Occipital lobe (tissue), 2 donors: ENCODE data around the gene RNU1-3. TPM values are rescaled to one million over a fixed set of nuclear protein-coding genes. Genes with fewer than 3 reads are reported as not detected.
"Not testable (repeated sequence)": the region's sequence is repeated elsewhere in the genome, so short reads cannot be mapped to it uniquely, and the experiment has no call there.

Experiments
- DNase-seq: peaks from one replicate; lab custom pipeline; 2025; lab: John Stamatoyannopoulos, UW
- total RNA-seq: library from RNA; depleted of rRNA; stranded (reverse); fragments of >200 nt; gene quantifications from one replicate; pipeline ENCODE4 v1.2.3, GENCODE V29; 2014

The RNU1-3 gene
- total RNA-seq = under 0.01 TPM

GRCh38 chr1:16666502-16667413, at the start of gene RNU1-3:
TSS of gene RNU1-3 (minus strand) at chr1:16666948.
- DNase-seq = not testable (repeated sequence)

DNA sequence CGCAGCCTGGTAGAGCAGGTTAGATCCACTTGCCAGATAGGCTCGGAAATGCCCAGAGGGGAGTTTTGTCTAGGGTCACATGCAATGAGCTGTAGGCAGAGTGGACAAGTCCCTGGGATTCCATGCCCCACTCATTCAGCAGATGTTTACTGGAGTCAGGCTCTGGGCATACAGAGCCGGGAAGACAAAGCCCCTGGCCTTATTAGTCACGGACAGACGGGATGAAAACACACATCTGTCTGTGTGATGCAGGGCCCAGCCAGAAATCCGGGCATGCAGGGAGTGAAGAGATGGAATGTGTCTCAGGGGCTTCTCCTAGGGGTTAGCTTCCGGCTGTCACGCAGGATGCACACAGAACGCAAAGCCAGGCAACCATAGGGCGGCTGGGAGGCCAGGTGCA, 46.7 kb upstream of the RNU1-3 start:
- not testable (repeated sequence) for DNase-seq

- DNase-seq = not testable (repeated sequence)
Measured at GRCh38 chr1:16712984-16713383, 46.2 kb upstream of the RNU1-3 start.

DNA sequence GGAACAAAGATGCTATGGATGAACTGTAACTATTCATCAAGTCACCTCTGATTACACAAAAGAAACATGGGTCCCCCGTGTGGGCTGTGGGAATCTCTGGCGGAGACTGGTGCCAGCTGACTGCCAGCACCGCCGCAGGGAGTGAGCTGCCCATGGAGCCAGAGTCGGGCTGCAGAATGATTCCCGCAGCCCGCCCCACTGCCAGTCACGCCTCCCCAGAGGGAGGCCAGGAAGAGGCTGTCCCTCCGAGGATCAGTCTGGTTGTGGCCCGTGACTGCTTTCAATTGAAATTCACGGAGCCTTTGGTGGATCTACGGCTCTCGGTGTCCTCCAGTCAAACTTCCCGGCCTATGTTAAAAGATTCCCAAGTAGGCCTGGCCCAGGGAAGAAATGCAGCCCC, 45.8 kb upstream of the RNU1-3 start:
- not testable (repeated sequence) for DNase-seq

DNA sequence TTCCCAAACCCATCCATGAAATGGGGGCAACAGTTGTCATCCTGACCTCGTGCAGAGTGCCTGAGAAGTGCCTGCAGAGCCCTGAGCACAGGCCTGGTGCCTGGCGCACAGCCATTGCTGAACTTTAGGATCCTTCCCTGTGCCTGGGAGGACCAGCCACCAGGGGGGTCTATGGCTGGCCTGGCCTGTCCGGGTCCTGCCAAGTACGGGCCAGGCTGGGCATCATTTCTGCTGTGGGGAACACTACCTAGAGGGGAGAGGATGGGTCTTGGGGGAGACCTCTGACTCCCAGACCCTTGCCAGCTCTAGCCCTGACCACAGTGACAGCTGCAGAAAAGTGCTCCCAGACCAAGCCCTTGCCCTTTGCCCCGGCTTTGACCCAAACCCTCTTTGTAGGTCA, 45.4 kb upstream of the RNU1-3 start:
- not testable (repeated sequence) for DNase-seq

DNA sequence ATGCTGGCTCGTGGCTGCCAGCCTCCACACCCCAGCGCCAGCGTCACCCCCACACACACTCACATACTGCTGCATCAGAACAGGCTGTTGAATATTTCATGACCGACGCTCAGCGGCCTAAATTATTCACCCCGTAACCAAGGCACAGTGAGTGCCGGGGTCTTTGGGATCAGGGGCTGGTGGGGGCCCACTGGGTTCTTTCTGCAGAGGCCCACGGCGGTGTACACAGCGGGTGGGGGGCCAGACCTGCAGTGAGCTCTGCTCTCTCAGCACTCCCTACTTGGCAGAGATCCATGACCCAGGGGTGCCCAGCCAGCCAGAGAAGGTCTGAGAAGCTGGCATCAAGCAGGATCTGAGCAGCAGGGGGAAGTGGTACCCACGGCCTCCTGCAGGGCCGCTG, 43.9 kb upstream of the RNU1-3 start:
- not testable (repeated sequence) for DNase-seq

- not testable (repeated sequence) for DNase-seq
Measured at GRCh38 chr1:16709659-16710087, 42.9 kb upstream of the RNU1-3 start.

- not testable (repeated sequence) for DNase-seq
Measured at GRCh38 chr1:16708704-16709103, 42.0 kb upstream of the RNU1-3 start.

- DNase-seq = not testable (repeated sequence)
Measured at GRCh38 chr1:16707130-16708093, 40.7 kb upstream of the RNU1-3 start.

DNA sequence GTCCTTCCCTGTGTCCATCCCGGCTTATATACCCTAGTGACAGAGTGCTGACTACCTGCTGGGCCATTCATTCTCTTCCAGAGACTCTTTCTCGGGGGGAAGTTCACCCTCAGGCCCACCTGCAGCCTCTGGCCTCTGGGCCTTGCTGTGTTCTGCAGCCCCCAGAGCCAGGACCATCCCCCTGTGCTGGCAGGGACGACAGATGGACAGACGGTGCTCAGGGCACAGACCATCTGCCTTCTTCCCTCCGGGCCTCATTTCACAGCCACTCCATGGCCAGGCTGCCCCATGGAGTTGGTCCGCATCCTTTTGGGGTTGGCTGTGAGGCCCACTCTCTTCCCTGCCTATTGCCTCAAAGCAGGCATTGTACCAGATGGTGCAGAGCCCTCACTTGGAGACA, 39.6 kb upstream of the RNU1-3 start:
- DNase-seq = not testable (repeated sequence)

DNA sequence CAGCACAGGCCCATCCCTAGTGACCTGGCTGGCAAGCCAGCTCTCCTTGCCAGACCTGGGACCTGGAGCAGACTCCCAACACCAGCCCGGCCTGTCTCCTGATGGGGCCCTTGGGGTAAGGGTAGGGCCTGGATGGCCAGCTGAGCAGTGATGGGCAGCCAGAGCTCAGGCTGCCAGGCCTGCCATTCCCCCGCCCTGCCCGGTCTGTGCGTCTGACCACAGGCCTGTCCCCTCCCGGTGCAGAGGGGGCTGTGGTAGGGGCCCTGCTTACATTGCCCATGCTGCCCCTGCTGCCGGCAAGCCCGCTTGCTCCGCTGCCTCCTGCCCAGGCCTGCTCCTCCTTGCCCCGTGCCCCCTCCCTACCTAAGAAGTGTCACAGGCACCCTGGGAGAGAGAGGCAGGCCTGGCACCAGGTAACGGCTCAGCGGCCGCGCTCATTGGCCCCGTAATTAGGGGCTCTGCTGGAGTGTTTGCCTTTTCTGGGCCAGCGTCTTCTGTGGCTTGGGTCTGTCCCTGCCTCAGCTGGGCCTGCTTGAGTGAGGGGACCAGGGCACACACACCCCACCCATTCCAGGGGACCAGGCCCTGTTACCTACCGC, 37.9 kb upstream of the RNU1-3 start:
- not testable (repeated sequence) for DNase-seq

- DNase-seq = not testable (repeated sequence)
Measured at GRCh38 chr1:16704076-16704475, 37.3 kb upstream of the RNU1-3 start.

DNA sequence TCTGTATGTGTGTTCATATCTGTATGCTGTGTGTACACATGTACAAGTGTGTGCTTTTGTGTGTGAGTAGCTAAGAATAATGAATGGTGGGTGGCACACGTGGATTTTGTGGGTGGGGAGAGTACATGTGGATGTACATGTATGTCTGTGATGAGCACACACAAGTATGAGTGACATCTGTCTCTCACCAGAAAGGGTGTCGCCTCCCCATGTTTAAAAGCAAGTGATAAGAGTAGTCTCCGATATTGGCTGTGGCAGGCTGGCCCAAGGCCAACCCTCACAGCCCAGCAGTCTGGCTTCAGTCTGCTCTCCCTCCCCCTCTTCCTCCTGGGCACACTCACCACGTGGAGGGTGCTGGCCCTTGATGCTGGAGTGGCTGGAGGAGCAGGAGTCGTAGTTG, 36.9 kb upstream of the RNU1-3 start:
- DNase-seq = not testable (repeated sequence)

DNA sequence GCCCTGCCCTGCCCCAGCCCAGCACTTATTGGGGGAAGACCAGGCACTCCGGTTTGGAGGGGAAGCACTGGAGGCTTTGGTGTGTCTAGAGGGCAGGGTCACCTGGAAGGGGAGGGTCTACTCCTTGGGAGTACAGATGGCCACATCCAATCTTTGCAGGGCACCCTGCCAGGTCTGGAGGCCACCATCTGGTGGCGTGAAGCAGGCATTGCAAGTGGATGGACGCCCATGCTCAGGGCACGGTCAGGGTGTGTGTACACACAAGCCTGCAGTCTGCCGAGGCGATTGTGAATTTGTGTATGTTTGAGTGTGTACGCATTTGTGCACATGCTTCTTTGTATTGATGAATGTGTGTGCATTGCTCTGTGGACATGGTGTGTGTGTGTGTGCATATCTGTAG, 36.4 kb upstream of the RNU1-3 start:
- DNase-seq = not testable (repeated sequence)

DNA sequence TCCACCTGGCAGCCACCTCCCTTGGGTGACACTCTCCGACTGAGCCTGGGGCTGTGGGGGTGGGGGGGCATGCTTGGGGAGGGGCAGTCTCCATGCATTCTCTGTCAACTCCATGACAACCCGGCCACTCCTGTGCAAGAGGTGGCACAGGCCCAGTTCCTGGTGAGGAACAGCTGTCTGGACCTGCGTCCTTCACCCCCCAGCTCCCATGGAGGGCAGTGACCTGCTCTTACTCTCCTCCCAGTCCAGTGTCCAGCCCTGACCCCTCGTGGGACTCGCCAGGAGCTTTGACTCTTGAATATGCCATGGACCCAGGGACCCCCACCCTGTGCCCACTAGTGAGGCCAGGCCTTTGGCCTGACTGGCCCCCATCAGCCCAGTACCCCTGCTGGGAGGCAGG, 35.5 kb upstream of the RNU1-3 start:
- DNase-seq = not testable (repeated sequence)

- DNase-seq = not testable (repeated sequence)
Measured at GRCh38 chr1:16701189-16701588, 34.4 kb upstream of the RNU1-3 start.

- DNase-seq = not testable (repeated sequence)
Measured at GRCh38 chr1:16700138-16700895, 33.6 kb upstream of the RNU1-3 start.

DNA sequence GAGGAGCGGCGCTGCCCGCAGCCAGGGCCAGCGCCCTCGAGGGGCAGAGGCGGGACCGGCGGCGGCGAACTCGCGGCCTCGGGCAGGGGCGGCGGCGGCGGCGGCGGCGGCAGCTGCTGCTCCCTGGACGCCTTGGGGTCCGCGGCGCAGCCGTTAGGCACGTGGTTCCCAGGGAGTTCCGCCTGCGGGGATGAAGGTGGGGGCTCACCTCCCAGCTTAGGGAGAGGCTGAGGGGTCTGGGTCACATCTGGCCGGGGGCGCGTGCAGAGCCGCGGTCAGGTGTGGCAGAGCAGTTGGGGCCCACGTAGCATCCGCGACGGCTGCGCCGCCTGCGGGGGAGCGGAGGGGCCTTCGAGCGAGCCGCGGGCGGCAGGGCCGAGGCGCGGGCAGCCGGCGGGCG, 32.7 kb upstream of the RNU1-3 start:
- not testable (repeated sequence) for DNase-seq

- not testable (repeated sequence) for DNase-seq
Measured at GRCh38 chr1:16697152-16697551, 30.4 kb upstream of the RNU1-3 start.

DNA sequence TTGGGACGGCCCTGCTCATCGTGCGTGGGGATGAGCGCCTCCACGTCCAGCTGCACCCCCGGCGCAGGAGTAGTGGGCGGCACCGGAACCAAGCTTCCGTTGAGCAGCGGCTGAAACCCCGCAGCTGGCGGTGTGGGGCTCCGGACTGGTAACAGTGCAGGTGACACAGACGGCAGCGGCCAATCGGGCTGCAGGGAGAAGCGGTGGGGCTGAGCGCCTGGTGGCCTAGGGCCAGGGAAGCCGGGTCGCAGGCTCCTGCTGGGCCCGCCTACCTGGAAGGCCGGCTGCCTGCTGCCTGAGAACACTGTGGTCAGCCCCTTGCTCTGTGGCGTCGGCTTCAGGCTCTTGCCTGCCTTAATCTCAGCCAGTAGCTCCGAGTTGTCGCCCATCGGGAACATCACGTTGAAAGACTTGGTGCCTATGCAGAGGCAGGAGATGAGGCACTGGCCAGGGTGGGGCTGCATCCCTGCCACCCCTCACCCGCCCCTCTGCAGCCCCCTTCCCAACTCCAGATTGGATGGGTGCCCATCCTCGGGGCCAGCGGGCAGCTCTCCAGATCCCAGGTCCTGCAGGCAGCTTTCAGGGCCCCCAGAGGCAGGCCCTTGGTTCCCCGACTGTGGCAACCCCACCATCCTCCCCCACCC, 29.9 kb upstream of the RNU1-3 start:
- not testable (repeated sequence) for DNase-seq
